Uterus (tissue), 2 donors: ENCODE measurements around the gene UCK1.

Experiments used
- CTCF ChIP-seq, 4 experiments: fragments of 200-600 bp in 2 of 4; fragments of 450-650 bp in 2 of 4; sonication (generic) in 2 of 4; IDR thresholded peaks; one replicate each; pipeline ENCODE4 v1.5.1; 2016 to 2019; ENCODE audit warnings: antibody characterized with exemption in 4 of 4, mild to moderate bottlenecking in 2 of 4, moderate library complexity in 1 of 4
- POLR2A ChIP-seq, 2 donors: fragments of 450-650 bp; IDR thresholded peaks; one replicate each; pipeline ENCODE4 v1.6.1; 2016; ENCODE audit warnings: antibody characterized with exemption in 2 of 2, mild to moderate bottlenecking in 1 of 2, moderate library complexity in 1 of 2

- TF ChIP-seq CTCF (IDR thresholded peaks at IDR 0.05) (no peak), POLR2A (IDR thresholded peaks at IDR 0.05) (no peak)
These were observed 43.4 kb downstream of the UCK1 start for GRCh38 chr9:131487621-131488031.
